HepG2 (cell line): ENCODE data around the gene IRF2BPL. TPM values are rescaled to one million over a fixed set of nuclear protein-coding genes. Genes with fewer than 3 reads are reported as not detected.

Experiments
- ATAC-seq: fragments of 200-7000 bp; cut with Tn5 transposase; 3 replicates; pipeline ENCODE4 v1.9.1; 2020; ENCODE audit warnings: mild to moderate bottlenecking, moderate library complexity
- BruUV-seq: library from RNA; stranded (reverse); fragments of 400-500 nt; replicated peaks from 2 replicates; lab custom pipeline; 2021; lab: Mats Ljungman, UMichigan
- CTCF ChIA-PET: fragments of 300-600 bp; formaldehyde crosslinking; extraction: SDS; loops from one replicate; lab custom pipeline; 2021; ENCODE audit warnings: low total read pairs, inconsistent platforms, low intra/inter-chr PET ratio; lab: Yijun Ruan, JAX
- POLR2A ChIA-PET: fragments of 350-600 bp; sonication (Branson Sonifier 250); formaldehyde crosslinking; loops from one replicate; lab custom pipeline; 2020; ENCODE audit warnings: antibody characterized with exemption, inconsistent platforms; lab: Yijun Ruan, JAX
- DNase-seq: peaks from one replicate; pipeline ENCODE4 v3.0.0-alpha.2; 2015; ENCODE audit warnings: low spot score
- FAIRE-seq: peaks from 3 replicates; lab custom pipeline; 2011; peaks lifted over from hg19 to GRCh38; lab: Jason Lieb, UNC
- H2AFZ ChIP-seq: one replicate; pipeline ENCODE4 v1.6.1; 2011; ENCODE audit warnings: low read length, inconsistent platforms
- H3K27ac ChIP-seq: fragments of 300-600 bp; 3 replicates; pipeline ENCODE4 v1.8.0; 2011; ENCODE audit warnings: mixed run types, mild to moderate bottlenecking, mixed read lengths, low read length, inconsistent platforms; ENCODE audit not compliant: insufficient read depth; ENCODE audit errors: extremely low read length
- H3K27me3 ChIP-seq, 2 experiments: fragments of 200-600 bp in 1 of 2; 2 replicates in 1 of 2; 3 replicates in 1 of 2; pipeline versions ENCODE4 v1.6.0 to v1.8.0; 2011; ENCODE audit warnings: low read length in 2 of 2, mild to moderate bottlenecking in 2 of 2, moderate library complexity in 2 of 2, inconsistent platforms in 1 of 2; ENCODE audit not compliant: insufficient read depth in 2 of 2, control insufficient read depth in 1 of 2
- H3K36me3 ChIP-seq, 2 experiments: fragments of 200-600 bp in 1 of 2; replicated peaks in 1 of 2; 2 replicates in 1 of 2; 3 replicates in 1 of 2; pipeline versions ENCODE4 v1.5.1 to v1.8.0; 2011; ENCODE audit warnings: low read length in 2 of 2, inconsistent platforms in 1 of 2; ENCODE audit not compliant: insufficient read depth in 2 of 2, control insufficient read depth in 1 of 2
- H3K4me1 ChIP-seq: 2 replicates; pipeline ENCODE4 v1.5.1; 2012; ENCODE audit warnings: low read length, inconsistent platforms; ENCODE audit not compliant: insufficient read depth
- H3K4me2 ChIP-seq: 2 replicates; pipeline ENCODE4 v1.6.0; 2011; ENCODE audit warnings: low read depth, low read length, inconsistent platforms
- H3K4me3 ChIP-seq, 3 experiments: fragments of 200-600 bp in 1 of 3; sonication (generic), shearing (Covaris generic) in 1 of 3; replicated peaks in 1 of 3; 2 replicates each; pipeline ENCODE4 v1.5.1; 2011 to 2016; ENCODE audit warnings: low read length in 3 of 3, inconsistent platforms in 2 of 3, low read depth in 2 of 3, mild to moderate bottlenecking in 2 of 3, control low read depth in 1 of 3, mixed read lengths in 1 of 3; ENCODE audit not compliant: insufficient read depth in 1 of 3
- H3K79me2 ChIP-seq: one replicate; pipeline ENCODE4 v1.6.1; 2011; ENCODE audit warnings: low read length, inconsistent platforms; ENCODE audit not compliant: insufficient read depth
- H3K9ac ChIP-seq: 2 replicates; pipeline ENCODE4 v1.6.0; 2011; ENCODE audit warnings: mild to moderate bottlenecking, low read depth, low read length, inconsistent platforms; ENCODE audit not compliant: insufficient read depth
- H3K9me3 ChIP-seq: 2 replicates; pipeline ENCODE4 v1.5.1; 2012; ENCODE audit warnings: mild to moderate bottlenecking, low read length
- H4K20me1 ChIP-seq: 2 replicates; pipeline ENCODE4 v1.6.0; 2011; ENCODE audit warnings: inconsistent platforms, mild to moderate bottlenecking, low read length, moderate library complexity; ENCODE audit not compliant: insufficient read depth
- HOXA5 ChIP-seq: sonication (generic); formaldehyde crosslinking; IDR thresholded peaks from 2 replicates; pipeline ENCODE4 v1.4.0; 2020; ENCODE audit warnings: missing genetic modification reagents
- IRF2 ChIP-seq: IDR thresholded peaks from 2 replicates; pipeline ENCODE4 v1.6.1; 2018; ENCODE audit warnings: missing genetic modification reagents, missing compliant biosample characterization
- MIER2 ChIP-seq: IDR thresholded peaks from 2 replicates; pipeline ENCODE4 v1.6.1; 2016; ENCODE audit warnings: missing biosample characterization, missing genetic modification reagents
- PRMT3 ChIP-seq: sonication (generic); formaldehyde crosslinking; IDR thresholded peaks from 2 replicates; pipeline ENCODE4 v1.8.1; 2022; ENCODE audit warnings: low read depth, mild to moderate bottlenecking, moderate library complexity, missing genetic modification reagents, borderline replicate concordance
- ZNF441 ChIP-seq: sonication (generic); formaldehyde crosslinking; IDR thresholded peaks from 2 replicates; pipeline ENCODE4 v1.7.0; 2021; ENCODE audit warnings: missing genetic modification reagents, borderline replicate concordance
- WGBS: methylation state at CpG from one replicate; pipeline ENCODE4 v1.1.6; 2017; ENCODE audit warnings: low lambda C conversion rate; 5-methylcytosine and 5-hydroxymethylcytosine counted together
- in situ Hi-C: cut with HindIII; loops from 2 replicates; pipeline ENCODE4 v1.10.0; 2017; ENCODE audit warnings: low pct_unique_long_range_greater_than_20kb; ENCODE audit not compliant: extremely low pct_ligation_motif_present
- intact Hi-C: fragments of 100-400 bp; cut with micrococcal nuclease; formaldehyde crosslinking; loops from one replicate; pipeline ENCODE4 v1.10.0; 2022; ENCODE audit not compliant: unreplicated experiment
- polyA plus RNA-seq, 8 experiments: library from polyadenylated mRNA; depleted of rRNA in 3 of 8; stranded (reverse) in 7 of 8; unstranded in 1 of 8; fragments of >200 nt; fragmentation: Illumina TruSeq in 4 of 8; extraction: Trizol in 4 of 8; gene quantifications; 2 replicates each; pipeline versions ENCODE4 v1.2.1 to v1.2.3, GENCODE V29; 2011 to 2016; ENCODE audit warnings: low read depth in 4 of 8, missing spikeins in 1 of 8, mixed read lengths in 1 of 8; ENCODE audit not compliant: insufficient read depth in 1 of 8
- total RNA-seq, 5 experiments: library from RNA; depleted of rRNA; stranded (reverse); fragments of >200 nt; fragmentation: Illumina TruSeq; extraction: Trizol; gene quantifications; 2 replicates each; pipeline ENCODE4 v1.2.3, GENCODE V29; 2016; ENCODE audit warnings: low read depth in 1 of 5
- TF ChIP-seq, protein P1 (sequence below): sonication (generic); formaldehyde crosslinking; IDR thresholded peaks from 2 replicates; pipeline ENCODE4 v1.4.0; 2020; ENCODE audit warnings: missing genetic modification reagents, mild to moderate bottlenecking, borderline replicate concordance
- TF ChIP-seq, protein P2 (sequence below): sonication (generic); formaldehyde crosslinking; IDR thresholded peaks from 2 replicates; pipeline ENCODE4 v1.5.0; 2020; ENCODE audit warnings: missing genetic modification reagents
- TF ChIP-seq, protein P3 (sequence below): sonication (generic); formaldehyde crosslinking; IDR thresholded peaks from 2 replicates; pipeline ENCODE4 v1.8.0; 2022; ENCODE audit warnings: missing genetic modification reagents, low read depth, mild to moderate bottlenecking, borderline replicate concordance
- TF ChIP-seq, protein P4 (sequence below): sonication (generic); formaldehyde crosslinking; IDR thresholded peaks from 2 replicates; pipeline ENCODE4 v1.8.0; 2022; ENCODE audit warnings: low read depth, missing genetic modification reagents

Gene IRF2BPL
- total and polyA plus RNA-seq, 2 of the 13 experiments (the other 11 are each of a cell fraction or from before 2014, with no cell fraction given): 6.6 to 8.4 TPM

DNA sequence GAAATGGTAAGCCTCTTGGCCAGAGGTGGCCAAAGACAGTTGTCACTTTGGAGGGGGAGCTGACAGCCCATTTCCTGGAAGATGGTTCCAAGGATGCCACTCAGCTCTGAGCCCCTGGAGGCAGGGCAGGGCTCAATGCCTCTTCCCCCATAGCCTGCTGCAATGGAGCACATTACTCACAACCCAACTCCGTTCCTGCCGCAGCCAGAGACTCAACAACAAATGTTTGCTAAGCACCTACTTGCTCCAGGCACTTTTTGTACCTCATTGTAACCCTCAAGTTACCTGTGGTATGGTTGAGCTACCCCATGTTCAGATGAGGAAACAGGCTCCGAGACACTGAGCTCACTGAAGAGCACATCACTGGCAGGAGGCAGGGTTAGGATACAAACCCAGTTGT, 19.5 kb downstream of the IRF2BPL start:
- Histone ChIP-seq H3K27me3 (peaks cover 0 to 39% of the 10 kb centered on the region in 2 experiments; a peak in 3 of 5 replicates), H3K4me2 (no peak overlapping the region), H3K79me2 (no peaks in the 10 kb centered on the region), H3K9ac (no peak overlapping the region), H3K9me3 (no peaks in the 10 kb centered on the region), H4K20me1 (no peaks in the 10 kb centered on the region), H3K36me3 (no peaks in the 10 kb centered on the region), H3K4me3 (no peak overlapping the region), H2AFZ (no peak overlapping the region), H3K27ac (no peak overlapping the region), H3K4me1 (peaks cover 53% of the 10 kb centered on the region)
- DNase-seq (no peak), ATAC-seq (no peak), FAIRE-seq (no peak)
- WGBS: 33% methylated on average over 1 of the region's 3 CpGs
- intact Hi-C loops (no loop called here), in situ Hi-C loops (no loop called here)
- ChIA-PET CTCF (no interaction called here), POLR2A (no interaction called here)
- TF ChIP-seq ZNF441 (CRISPR knock-in tag): no peak
- TF ChIP-seq, protein P1, sequence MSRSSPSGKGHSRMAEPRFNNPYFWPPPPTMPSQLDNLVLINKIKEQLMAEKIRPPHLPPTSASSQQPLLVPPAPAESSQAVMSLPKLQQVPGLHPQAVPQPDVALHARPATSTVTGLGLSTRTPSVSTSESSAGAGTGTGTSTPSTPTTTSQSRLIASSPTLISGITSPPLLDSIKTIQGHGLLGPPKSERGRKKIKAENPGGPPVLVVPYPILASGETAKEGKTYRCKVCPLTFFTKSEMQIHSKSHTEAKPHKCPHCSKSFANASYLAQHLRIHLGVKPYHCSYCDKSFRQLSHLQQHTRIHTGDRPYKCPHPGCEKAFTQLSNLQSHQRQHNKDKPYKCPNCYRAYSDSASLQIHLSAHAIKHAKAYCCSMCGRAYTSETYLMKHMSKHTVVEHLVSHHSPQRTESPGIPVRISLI (CRISPR knock-in tag): no peak
- TF ChIP-seq HOXA5 (CRISPR knock-in tag): no peak
- TF ChIP-seq IRF2: no peak
- no peak for TF ChIP-seq MIER2 (CRISPR knock-in tag)
- TF ChIP-seq, protein P2, sequence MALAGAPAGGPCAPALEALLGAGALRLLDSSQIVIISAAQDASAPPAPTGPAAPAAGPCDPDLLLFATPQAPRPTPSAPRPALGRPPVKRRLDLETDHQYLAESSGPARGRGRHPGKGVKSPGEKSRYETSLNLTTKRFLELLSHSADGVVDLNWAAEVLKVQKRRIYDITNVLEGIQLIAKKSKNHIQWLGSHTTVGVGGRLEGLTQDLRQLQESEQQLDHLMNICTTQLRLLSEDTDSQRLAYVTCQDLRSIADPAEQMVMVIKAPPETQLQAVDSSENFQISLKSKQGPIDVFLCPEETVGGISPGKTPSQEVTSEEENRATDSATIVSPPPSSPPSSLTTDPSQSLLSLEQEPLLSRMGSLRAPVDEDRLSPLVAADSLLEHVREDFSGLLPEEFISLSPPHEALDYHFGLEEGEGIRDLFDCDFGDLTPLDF: no peak
- TF ChIP-seq, protein P3, sequence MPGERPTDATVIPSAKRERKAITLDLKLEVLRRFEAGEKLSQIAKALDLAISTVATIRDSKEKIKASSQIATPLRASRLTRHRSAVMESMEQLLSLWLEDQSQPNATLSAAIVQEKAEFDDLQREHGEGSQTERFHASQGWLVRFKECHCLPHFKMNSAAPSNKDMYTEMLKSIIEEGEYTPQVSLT (CRISPR knock-in tag): no peak
- TF ChIP-seq, protein P4, sequence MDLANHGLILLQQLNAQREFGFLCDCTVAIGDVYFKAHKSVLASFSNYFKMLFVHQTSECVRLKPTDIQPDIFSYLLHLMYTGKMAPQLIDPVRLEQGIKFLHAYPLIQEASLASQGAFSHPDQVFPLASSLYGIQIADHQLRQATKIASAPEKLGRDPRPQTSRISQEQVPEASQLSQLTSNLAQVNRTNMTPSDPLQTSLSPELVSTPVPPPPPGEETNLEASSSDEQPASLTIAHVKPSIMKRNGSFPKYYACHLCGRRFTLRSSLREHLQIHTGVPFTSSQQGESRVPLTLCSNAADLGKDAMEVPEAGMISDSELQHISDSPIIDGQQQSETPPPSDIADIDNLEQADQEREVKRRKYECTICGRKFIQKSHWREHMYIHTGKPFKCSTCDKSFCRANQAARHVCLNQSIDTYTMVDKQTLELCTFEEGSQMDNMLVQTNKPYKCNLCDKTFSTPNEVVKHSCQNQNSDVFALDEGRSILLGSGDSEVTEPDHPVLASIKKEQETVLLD (CRISPR knock-in tag): no peak
- no peak for TF ChIP-seq PRMT3
- BruUV-seq: no TSS peak
